ENCODE results near the gene ERCC2.

ERCC2 gene

GRCh38 chr19:45303269-45304060, 66.9 kb downstream of the ERCC2 start:
- no peak overlapping the region for H3K4me3 ChIP-seq (replicated peaks; ENCODE audit: low read depth, low read length)
- TF ChIP-seq CTCF (IDR thresholded peaks at IDR 0.05; ENCODE audit: low read length, missing control alignments) = no peak

GRCh38 chr19:45302416-45302815, 68.0 kb downstream of the ERCC2 start:
- no peak for TF ChIP-seq CTCF (IDR thresholded peaks at IDR 0.05; ENCODE audit: low read length, missing control alignments)
- H3K4me3 ChIP-seq (replicated peaks; ENCODE audit: low read depth, low read length) = no peak overlapping the region
- DNase-seq (ENCODE audit: low read depth) = no peak

More at GRCh38 chr19:45303269-45304060, 66.9 kb downstream of the ERCC2 start:
- DNase-seq (ENCODE audit: low read depth) = no peak

Data from fibroblast of pulmonary artery (primary cell).